ENCODE results near the gene MYZAP.

The MYZAP gene

GRCh38 chr15:57631386-57632110 lies 39.8 kb downstream of the MYZAP start:
- no peak for FAIRE-seq

GRCh38 chr15:57634290-57634689 lies 42.6 kb downstream of the MYZAP start:
- FAIRE-seq = no peak

GRCh38 chr15:57635300-57635909 lies 43.7 kb downstream of the MYZAP start:
- FAIRE-seq = no peak

- no peak for FAIRE-seq
Observed at GRCh38 chr15:57637846-57638245, 46.1 kb downstream of the MYZAP start.

GRCh38 chr15:57639306-57639705 lies 47.6 kb downstream of the MYZAP start:
- FAIRE-seq = no peak

GRCh38 chr15:57640930-57641682 lies 49.4 kb downstream of the MYZAP start:
- FAIRE-seq = no peak

- FAIRE-seq = no peak
Observed at GRCh38 chr15:57643826-57644225, 52.1 kb downstream of the MYZAP start.

- no peak for FAIRE-seq
Observed at GRCh38 chr15:57646087-57646486, 54.4 kb downstream of the MYZAP start.

- no peak for FAIRE-seq
Observed at GRCh38 chr15:57647071-57647790, 55.5 kb downstream of the MYZAP start.

GRCh38 chr15:57647791-57648130 lies 56.1 kb downstream of the MYZAP start:
- FAIRE-seq = no peak

GRCh38 chr15:57649138-57649537 lies 57.4 kb downstream of the MYZAP start:
- FAIRE-seq = no peak

- FAIRE-seq = no peak
Observed at GRCh38 chr15:57651445-57651844, 59.7 kb downstream of the MYZAP start.

GRCh38 chr15:57652481-57652880 lies 60.8 kb downstream of the MYZAP start:
- FAIRE-seq = no peak

GRCh38 chr15:57654153-57654852 lies 62.6 kb downstream of the MYZAP start:
- FAIRE-seq = no peak

- no peak for FAIRE-seq
Observed at GRCh38 chr15:57655053-57655452, 63.3 kb downstream of the MYZAP start.

- FAIRE-seq = no peak
Observed at GRCh38 chr15:57655809-57656208, 64.1 kb downstream of the MYZAP start.

GRCh38 chr15:57656434-57656833 lies 64.7 kb downstream of the MYZAP start:
- FAIRE-seq = no peak

GRCh38 chr15:57657619-57658018 lies 65.9 kb downstream of the MYZAP start:
- FAIRE-seq = no peak

- no peak for FAIRE-seq
Observed at GRCh38 chr15:57662091-57662744, 70.5 kb downstream of the MYZAP start.

- no peak for FAIRE-seq
Observed at GRCh38 chr15:57662802-57663201, 71.1 kb downstream of the MYZAP start.

GRCh38 chr15:57663262-57663661 lies 71.6 kb downstream of the MYZAP start:
- no peak for FAIRE-seq

- FAIRE-seq = no peak
Observed at GRCh38 chr15:57665194-57665593, 73.5 kb downstream of the MYZAP start.
